Ascending aorta (tissue), 2 donors: ENCODE measurements around the gene CD8B2. TPM values are rescaled to one million over a fixed set of nuclear protein-coding genes. Genes with fewer than 3 reads are reported as not detected.
"Not testable (repeated sequence)": the region's sequence is repeated elsewhere in the genome, so short reads cannot be mapped to it uniquely, and the experiment has no call there.

Experiments
- DNase-seq, 2 donors: peaks; one replicate each; pipeline ENCODE4 v3.0.0-alpha.2; 2019; ENCODE audit warnings: low spot score in 2 of 2
- H3K27ac ChIP-seq, 2 donors: fragments of 200-600 bp; sonication (generic); one replicate each; pipeline ENCODE4 v1.5.1; 2016 to 2017; ENCODE audit warnings: mild to moderate bottlenecking in 1 of 2
- H3K27me3 ChIP-seq: fragments of 200-600 bp; sonication (generic); one replicate; pipeline ENCODE4 v1.5.1; 2017
- H3K36me3 ChIP-seq, 2 donors: fragments of 200-600 bp; sonication (generic); one replicate each; pipeline ENCODE4 v1.5.1; 2016
- H3K4me1 ChIP-seq, 2 donors: fragments of 200-600 bp; sonication (generic); one replicate each; pipeline ENCODE4 v1.5.1; 2016 to 2017; ENCODE audit warnings: mild to moderate bottlenecking in 1 of 2
- H3K4me3 ChIP-seq, 2 donors: fragments of 200-600 bp; sonication (generic); one replicate each; pipeline ENCODE4 v1.5.1; 2016 to 2017; ENCODE audit warnings: mild to moderate bottlenecking in 1 of 2
- H3K9me3 ChIP-seq, 2 donors: fragments of 200-600 bp; sonication (generic); one replicate each; pipeline ENCODE4 v1.5.1; 2016
- intact Hi-C: fragments of 100-400 bp; cut with DNase I; formaldehyde crosslinking; loops from one replicate; pipeline ENCODE4 v1.15.1; 2023
- total RNA-seq: library from RNA; depleted of rRNA; stranded (reverse); fragments of >200 nt; gene quantifications from one replicate; pipeline ENCODE4 v1.1.0, GENCODE V29; 2016
- TF ChIP-seq, protein P1 (sequence below), 3 experiments: fragments of 200-600 bp in 2 of 3; fragments of 450-650 bp in 1 of 3; sonication (generic) in 2 of 3; IDR thresholded peaks; one replicate each; pipeline ENCODE4 v1.5.1; 2016 to 2019; ENCODE audit warnings: antibody characterized with exemption in 3 of 3, mild to moderate bottlenecking in 1 of 3, moderate library complexity in 1 of 3

CD8B2 gene
- total RNA-seq, 1 donor from 2014 or later = not detected

DNA sequence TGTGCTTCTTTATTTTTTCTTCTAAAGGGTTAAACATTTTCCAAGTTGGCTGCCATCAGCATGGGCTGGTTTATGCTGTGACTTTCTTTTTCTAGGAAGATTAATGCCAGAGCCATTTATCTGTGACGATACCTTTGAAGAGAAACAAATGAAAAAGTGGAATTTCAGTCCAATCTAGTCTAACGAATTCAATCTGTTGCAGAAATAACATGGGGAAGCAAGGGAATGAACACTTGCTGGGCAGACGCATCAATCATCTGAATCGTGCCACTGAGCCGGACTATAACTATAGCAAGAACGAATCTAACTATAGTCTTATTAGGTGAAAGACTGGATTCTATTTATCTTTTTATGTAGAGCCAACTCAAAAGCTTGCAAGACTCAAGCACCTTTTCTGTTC is 66.2 kb downstream of the CD8B2 start:
- TF ChIP-seq, protein P1, sequence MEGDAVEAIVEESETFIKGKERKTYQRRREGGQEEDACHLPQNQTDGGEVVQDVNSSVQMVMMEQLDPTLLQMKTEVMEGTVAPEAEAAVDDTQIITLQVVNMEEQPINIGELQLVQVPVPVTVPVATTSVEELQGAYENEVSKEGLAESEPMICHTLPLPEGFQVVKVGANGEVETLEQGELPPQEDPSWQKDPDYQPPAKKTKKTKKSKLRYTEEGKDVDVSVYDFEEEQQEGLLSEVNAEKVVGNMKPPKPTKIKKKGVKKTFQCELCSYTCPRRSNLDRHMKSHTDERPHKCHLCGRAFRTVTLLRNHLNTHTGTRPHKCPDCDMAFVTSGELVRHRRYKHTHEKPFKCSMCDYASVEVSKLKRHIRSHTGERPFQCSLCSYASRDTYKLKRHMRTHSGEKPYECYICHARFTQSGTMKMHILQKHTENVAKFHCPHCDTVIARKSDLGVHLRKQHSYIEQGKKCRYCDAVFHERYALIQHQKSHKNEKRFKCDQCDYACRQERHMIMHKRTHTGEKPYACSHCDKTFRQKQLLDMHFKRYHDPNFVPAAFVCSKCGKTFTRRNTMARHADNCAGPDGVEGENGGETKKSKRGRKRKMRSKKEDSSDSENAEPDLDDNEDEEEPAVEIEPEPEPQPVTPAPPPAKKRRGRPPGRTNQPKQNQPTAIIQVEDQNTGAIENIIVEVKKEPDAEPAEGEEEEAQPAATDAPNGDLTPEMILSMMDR (IDR thresholded peaks at IDR 0.05) = no peak
- no peaks in the 10 kb centered on the region for H3K27me3 ChIP-seq
- no peaks in the 10 kb centered on the region for H3K4me1 ChIP-seq
- no peaks in the 10 kb centered on the region for H3K9me3 ChIP-seq
- H3K36me3 ChIP-seq = no peaks in the 10 kb centered on the region
- no peak overlapping the region for H3K4me3 ChIP-seq
- DNase-seq = no peak
- intact Hi-C loops = no loop called here
- no peak overlapping the region for H3K27ac ChIP-seq

DNA sequence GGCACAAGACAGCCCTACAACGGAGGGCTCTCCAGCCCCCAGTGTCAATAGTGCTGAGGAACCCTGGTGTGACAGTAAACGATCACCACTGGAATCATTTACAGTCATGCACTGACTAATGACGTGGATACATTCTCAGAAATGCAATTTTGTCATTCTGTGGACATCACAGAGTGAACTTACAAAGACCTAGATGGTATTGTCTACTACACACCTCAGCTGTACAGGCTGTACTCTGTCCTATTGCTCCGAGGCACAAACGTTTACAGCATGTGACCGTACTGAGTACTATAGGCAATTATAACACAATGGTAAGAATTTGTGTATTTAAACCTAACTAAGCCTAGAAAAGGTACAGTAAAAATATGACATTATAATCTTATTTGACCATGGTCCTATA is 67.2 kb downstream of the CD8B2 start:
- H3K4me3 ChIP-seq = no peak overlapping the region
- no peak overlapping the region for H3K27ac ChIP-seq
- H3K4me1 ChIP-seq = no peaks in the 10 kb centered on the region
- DNase-seq = no peak
- H3K9me3 ChIP-seq = no peaks in the 10 kb centered on the region
- TF ChIP-seq, protein P1 (IDR thresholded peaks at IDR 0.05) = no peak
- no peaks in the 10 kb centered on the region for H3K27me3 ChIP-seq
- intact Hi-C loops = no loop called here
- no peaks in the 10 kb centered on the region for H3K36me3 ChIP-seq

DNA sequence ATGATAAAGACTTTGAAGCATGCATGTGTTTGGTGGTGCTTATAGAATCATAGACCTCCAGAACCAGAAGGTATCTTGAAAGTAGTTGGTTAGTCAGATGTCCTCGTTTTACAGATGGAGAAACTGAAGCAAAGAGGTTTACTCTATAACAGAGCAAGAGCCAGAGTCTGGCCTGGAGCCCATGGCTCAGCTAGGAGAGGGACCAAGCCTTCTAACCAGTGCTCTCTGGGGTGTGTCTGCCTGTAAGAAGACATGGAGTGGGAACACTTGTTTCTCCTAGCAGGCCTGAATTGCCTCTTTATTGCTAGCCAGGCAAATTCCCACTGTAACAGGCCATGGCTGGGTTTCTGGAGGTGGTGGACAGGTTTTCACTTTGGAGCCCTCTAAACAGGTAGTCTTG is 67.9 kb downstream of the CD8B2 start:
- intact Hi-C loops = no loop called here
- H3K9me3 ChIP-seq = no peaks in the 10 kb centered on the region
- no peaks in the 10 kb centered on the region for H3K4me1 ChIP-seq
- H3K36me3 ChIP-seq = no peaks in the 10 kb centered on the region
- H3K27ac ChIP-seq = no peak overlapping the region
- TF ChIP-seq, protein P1 (IDR thresholded peaks at IDR 0.05) = no peak
- H3K4me3 ChIP-seq = no peak overlapping the region
- no peak for DNase-seq
- no peaks in the 10 kb centered on the region for H3K27me3 ChIP-seq

DNA sequence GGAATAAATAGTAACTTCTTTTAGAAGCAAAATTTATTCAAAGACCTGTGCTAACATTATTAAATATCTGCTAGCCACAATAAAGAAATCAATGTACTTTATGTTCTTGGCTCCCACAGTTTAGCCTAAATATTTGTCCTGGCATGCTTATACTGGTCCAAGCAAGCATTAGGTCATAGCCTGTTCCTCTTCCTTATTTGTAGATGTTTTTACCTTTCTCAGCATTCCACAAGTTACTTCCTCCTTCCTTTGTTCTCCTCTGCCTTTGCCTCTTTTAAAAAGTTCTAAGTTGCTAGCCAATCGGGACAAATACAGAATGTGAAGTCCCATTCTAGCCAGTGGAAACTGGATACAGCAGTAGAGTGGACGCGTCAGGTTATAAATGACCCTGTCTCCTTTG is 72.6 kb downstream of the CD8B2 start:
- H3K4me3 ChIP-seq, H3K36me3 ChIP-seq, H3K27me3 ChIP-seq, intact Hi-C loops, H3K9me3 ChIP-seq, H3K4me1 ChIP-seq, H3K27ac ChIP-seq, DNase-seq: not testable (repeated sequence)

DNA sequence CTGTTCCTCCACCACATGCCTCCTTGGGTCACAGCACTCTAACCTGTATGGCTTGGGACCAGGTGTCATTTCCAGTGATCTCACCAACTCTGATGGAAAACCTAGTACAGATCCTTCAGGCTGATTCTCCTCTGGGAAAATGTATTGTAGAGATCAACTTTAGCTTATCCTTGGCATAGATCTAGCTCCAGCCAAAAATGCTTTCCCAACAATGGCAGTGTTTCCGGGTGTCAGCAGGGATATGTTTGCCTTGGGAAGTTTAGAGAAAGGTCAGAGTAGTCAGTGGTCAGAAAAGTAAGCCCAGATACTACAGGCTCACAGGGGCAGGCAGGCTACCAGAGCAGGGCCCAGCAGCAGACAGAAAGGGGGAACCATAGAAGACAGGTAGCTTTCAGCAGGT is 73.6 kb downstream of the CD8B2 start:
- DNase-seq = no peak
- TF ChIP-seq, protein P1 (IDR thresholded peaks at IDR 0.05) = no peak
- Histone ChIP-seq H3K27me3 (no peaks in the 10 kb centered on the region), H3K27ac (no peak overlapping the region), H3K4me1 (no peaks in the 10 kb centered on the region), H3K36me3 (no peaks in the 10 kb centered on the region), H3K9me3 (no peaks in the 10 kb centered on the region), H3K4me3 (no peak overlapping the region)
- intact Hi-C loops = no loop called here

DNA sequence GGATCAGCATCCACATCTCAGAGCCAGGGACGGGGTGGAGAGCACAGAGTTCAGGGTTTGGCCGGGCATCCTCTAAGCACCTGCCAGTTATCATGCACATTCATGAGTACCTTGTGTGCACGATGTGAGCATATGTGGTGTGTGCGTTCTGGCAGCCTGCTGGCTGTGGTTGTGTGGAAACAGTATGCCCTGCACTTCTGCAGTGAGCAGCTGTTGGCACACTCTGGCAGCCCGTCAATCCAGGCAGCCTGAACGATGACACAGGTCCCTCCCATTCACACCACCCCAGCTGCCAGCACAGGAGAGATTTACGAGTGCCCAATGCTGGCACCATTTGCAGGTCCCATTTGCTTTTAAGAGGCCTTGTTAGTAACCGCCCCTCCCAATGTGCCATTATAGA is 74.2 kb downstream of the CD8B2 start:
- Histone ChIP-seq H3K4me1 (no peaks in the 10 kb centered on the region), H3K27me3 (no peaks in the 10 kb centered on the region), H3K27ac (no peak overlapping the region), H3K36me3 (no peaks in the 10 kb centered on the region), H3K4me3 (no peak overlapping the region), H3K9me3 (no peaks in the 10 kb centered on the region)
- TF ChIP-seq, protein P1 (IDR thresholded peaks at IDR 0.05) = no peak
- no peak for DNase-seq
- intact Hi-C loops = no loop called here
